ENCODE results near the gene GNG2. TPM values are rescaled to one million over a fixed set of nuclear protein-coding genes. Genes with fewer than 3 reads are reported as not detected.
A peak's percentile ranks its signal among the peaks of the same experiment; 100 is the strongest.

Gene GNG2
- total and polyA plus RNA-seq, 10 of the 15 experiments (the other 5 are each of a cell fraction or from before 2014, with no cell fraction given): 31.6 to 114 (median 66.4) TPM

DNA sequence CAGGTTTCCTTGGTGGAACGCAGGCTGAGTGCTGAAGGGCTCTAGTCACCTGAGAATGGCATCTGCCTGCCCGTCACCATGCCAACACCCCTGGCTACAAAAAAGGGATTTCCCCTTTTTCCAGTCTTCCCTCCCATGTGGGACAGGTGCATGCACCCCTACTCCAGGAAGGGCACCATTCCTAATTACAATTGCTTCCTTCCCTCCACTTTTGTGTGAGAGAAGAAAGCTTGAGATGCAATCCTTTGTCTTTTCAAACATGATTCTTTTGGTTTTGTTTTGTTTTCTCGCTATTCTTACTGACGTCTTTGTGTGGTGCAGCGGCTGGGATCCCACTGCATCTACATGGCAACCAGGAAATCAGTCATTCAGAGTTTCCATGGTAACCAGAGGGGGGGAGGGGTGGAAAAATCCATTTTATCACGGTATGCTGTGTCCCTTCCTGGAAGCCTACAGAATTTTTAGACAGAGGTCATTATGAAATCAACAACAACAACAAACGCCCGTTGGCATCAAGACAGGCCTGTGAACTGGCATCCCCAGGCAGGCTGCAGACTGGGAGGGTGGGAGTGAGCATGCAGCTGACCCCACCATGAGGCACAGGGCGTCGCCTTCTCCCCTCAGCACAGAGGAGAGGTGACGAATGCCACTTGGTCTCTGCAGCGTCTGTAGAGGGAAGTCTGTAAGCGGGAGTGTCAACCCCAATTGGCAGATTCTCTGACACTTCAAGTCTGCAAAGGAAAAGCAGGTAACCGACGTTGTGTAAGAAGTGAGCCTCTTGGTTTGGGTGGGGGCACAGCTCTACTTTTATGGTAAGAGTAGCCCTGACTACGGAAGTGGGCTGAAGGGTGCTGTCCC lies 13.6 kb upstream of the GNG2 start (continued):
- TF ChIP-seq, protein P1, sequence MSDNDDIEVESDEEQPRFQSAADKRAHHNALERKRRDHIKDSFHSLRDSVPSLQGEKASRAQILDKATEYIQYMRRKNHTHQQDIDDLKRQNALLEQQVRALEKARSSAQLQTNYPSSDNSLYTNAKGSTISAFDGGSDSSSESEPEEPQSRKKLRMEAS (IDR thresholded peaks at IDR 0.05; ENCODE audit: low read depth, low read length): no peak
- TF ChIP-seq, protein P2, sequence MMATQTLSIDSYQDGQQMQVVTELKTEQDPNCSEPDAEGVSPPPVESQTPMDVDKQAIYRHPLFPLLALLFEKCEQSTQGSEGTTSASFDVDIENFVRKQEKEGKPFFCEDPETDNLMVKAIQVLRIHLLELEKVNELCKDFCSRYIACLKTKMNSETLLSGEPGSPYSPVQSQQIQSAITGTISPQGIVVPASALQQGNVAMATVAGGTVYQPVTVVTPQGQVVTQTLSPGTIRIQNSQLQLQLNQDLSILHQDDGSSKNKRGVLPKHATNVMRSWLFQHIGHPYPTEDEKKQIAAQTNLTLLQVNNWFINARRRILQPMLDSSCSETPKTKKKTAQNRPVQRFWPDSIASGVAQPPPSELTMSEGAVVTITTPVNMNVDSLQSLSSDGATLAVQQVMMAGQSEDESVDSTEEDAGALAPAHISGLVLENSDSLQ (IDR thresholded peaks at IDR 0.05): peak; percentile 97
- TF ChIP-seq MEF2B (IDR thresholded peaks at IDR 0.05; ENCODE audit: partially characterized antibody, poor library complexity, severe bottlenecking): peak; percentile 79
- TF ChIP-seq CBX3 (IDR thresholded peaks at IDR 0.05; ENCODE audit: borderline replicate concordance, low read depth): no peak
- TF ChIP-seq KDM1A (IDR thresholded peaks at IDR 0.05; ENCODE audit: borderline replicate concordance): no peak
- TF ChIP-seq POLR2A (IDR thresholded peaks at IDR 0.05; ENCODE audit: low read depth, low read length): peak; percentile 87
- TF ChIP-seq SUZ12 (IDR thresholded peaks at IDR 0.05; ENCODE audit: unreplicated experiment): no peak
- TF ChIP-seq, protein P3, sequence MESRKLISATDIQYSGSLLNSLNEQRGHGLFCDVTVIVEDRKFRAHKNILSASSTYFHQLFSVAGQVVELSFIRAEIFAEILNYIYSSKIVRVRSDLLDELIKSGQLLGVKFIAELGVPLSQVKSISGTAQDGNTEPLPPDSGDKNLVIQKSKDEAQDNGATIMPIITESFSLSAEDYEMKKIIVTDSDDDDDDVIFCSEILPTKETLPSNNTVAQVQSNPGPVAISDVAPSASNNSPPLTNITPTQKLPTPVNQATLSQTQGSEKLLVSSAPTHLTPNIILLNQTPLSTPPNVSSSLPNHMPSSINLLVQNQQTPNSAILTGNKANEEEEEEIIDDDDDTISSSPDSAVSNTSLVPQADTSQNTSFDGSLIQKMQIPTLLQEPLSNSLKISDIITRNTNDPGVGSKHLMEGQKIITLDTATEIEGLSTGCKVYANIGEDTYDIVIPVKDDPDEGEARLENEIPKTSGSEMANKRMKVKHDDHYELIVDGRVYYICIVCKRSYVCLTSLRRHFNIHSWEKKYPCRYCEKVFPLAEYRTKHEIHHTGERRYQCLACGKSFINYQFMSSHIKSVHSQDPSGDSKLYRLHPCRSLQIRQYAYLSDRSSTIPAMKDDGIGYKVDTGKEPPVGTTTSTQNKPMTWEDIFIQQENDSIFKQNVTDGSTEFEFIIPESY (IDR thresholded peaks at IDR 0.05): no peak
- TF ChIP-seq STAT1 (conservative IDR thresholded peaks at IDR 0.05): 0 out of 2 replicates have a peak, but pooled peaks have one; percentile 50
- TF ChIP-seq HDGF (IDR thresholded peaks at IDR 0.05): 0 out of 2 replicates have a peak, but pooled peaks have one; percentile 16
- no peak for TF ChIP-seq RELA (IDR thresholded peaks at IDR 0.05; ENCODE audit: borderline replicate concordance, partially characterized antibody)
- TF ChIP-seq BHLHE40 (IDR thresholded peaks at IDR 0.05; ENCODE audit: borderline replicate concordance in 1 of 2, low read depth in 2 of 2, low read length in 1 of 2): peak; percentile 11 to 77; a peak in 3 of 4 replicates
- peak; percentile 40 for TF ChIP-seq BACH1 (IDR thresholded peaks at IDR 0.05; ENCODE audit: borderline replicate concordance)
- TF ChIP-seq, protein P4, sequence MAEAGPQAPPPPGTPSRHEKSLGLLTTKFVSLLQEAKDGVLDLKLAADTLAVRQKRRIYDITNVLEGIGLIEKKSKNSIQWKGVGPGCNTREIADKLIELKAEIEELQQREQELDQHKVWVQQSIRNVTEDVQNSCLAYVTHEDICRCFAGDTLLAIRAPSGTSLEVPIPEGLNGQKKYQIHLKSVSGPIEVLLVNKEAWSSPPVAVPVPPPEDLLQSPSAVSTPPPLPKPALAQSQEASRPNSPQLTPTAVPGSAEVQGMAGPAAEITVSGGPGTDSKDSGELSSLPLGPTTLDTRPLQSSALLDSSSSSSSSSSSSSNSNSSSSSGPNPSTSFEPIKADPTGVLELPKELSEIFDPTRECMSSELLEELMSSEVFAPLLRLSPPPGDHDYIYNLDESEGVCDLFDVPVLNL (IDR thresholded peaks at IDR 0.05; ENCODE audit: low read depth, low read length): no peak
- TF ChIP-seq EZH2 (IDR thresholded peaks at IDR 0.05; ENCODE audit: borderline replicate concordance, control insufficient read depth, low read depth, low read length): no peak
- TF ChIP-seq, protein P5, sequence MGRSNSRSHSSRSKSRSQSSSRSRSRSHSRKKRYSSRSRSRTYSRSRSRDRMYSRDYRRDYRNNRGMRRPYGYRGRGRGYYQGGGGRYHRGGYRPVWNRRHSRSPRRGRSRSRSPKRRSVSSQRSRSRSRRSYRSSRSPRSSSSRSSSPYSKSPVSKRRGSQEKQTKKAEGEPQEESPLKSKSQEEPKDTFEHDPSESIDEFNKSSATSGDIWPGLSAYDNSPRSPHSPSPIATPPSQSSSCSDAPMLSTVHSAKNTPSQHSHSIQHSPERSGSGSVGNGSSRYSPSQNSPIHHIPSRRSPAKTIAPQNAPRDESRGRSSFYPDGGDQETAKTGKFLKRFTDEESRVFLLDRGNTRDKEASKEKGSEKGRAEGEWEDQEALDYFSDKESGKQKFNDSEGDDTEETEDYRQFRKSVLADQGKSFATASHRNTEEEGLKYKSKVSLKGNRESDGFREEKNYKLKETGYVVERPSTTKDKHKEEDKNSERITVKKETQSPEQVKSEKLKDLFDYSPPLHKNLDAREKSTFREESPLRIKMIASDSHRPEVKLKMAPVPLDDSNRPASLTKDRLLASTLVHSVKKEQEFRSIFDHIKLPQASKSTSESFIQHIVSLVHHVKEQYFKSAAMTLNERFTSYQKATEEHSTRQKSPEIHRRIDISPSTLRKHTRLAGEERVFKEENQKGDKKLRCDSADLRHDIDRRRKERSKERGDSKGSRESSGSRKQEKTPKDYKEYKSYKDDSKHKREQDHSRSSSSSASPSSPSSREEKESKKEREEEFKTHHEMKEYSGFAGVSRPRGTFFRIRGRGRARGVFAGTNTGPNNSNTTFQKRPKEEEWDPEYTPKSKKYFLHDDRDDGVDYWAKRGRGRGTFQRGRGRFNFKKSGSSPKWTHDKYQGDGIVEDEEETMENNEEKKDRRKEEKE (IDR thresholded peaks at IDR 0.05): no peak
- no peak for TF ChIP-seq BCL11A (IDR thresholded peaks at IDR 0.05; ENCODE audit: low read depth, low read length)
- peak; percentile 82 for TF ChIP-seq CHD2 (IDR thresholded peaks at IDR 0.05; ENCODE audit: borderline replicate concordance, low read depth, low read length)
- TF ChIP-seq, protein P6, sequence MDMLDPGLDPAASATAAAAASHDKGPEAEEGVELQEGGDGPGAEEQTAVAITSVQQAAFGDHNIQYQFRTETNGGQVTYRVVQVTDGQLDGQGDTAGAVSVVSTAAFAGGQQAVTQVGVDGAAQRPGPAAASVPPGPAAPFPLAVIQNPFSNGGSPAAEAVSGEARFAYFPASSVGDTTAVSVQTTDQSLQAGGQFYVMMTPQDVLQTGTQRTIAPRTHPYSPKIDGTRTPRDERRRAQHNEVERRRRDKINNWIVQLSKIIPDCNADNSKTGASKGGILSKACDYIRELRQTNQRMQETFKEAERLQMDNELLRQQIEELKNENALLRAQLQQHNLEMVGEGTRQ (IDR thresholded peaks at IDR 0.05; ENCODE audit: borderline replicate concordance, low read depth, low read length): no peak
- TF ChIP-seq JUND (IDR thresholded peaks at IDR 0.05; ENCODE audit: low read depth, low read length): no peak
